HEK293 (cell line): ENCODE data around the gene SAE1.
A peak's percentile ranks its signal among the peaks of the same experiment; 100 is the strongest.

Experiments
- BCL11A ChIP-seq: fragments of 450-650 bp; formaldehyde crosslinking; IDR thresholded peaks from 2 replicates; pipeline ENCODE4 v1.5.1; 2016; ENCODE audit warnings: low read depth, missing biosample characterization, missing genetic modification characterization
- EGR2 ChIP-seq: fragments of 450-650 bp; formaldehyde crosslinking; IDR thresholded peaks from 2 replicates; pipeline ENCODE4 v1.5.1; 2016; ENCODE audit warnings: low read depth, missing biosample characterization, missing genetic modification characterization
- GLIS2 ChIP-seq: fragments of 450-650 bp; formaldehyde crosslinking; IDR thresholded peaks from 2 replicates; pipeline ENCODE4 v1.5.1; 2016; ENCODE audit warnings: missing biosample characterization, missing genetic modification characterization
- HIC1 ChIP-seq: fragments of 450-650 bp; formaldehyde crosslinking; IDR thresholded peaks from 2 replicates; pipeline ENCODE4 v1.5.1; 2016; ENCODE audit warnings: missing biosample characterization, missing genetic modification characterization
- KLF1 ChIP-seq: fragments of 450-650 bp; formaldehyde crosslinking; IDR thresholded peaks from 2 replicates; pipeline ENCODE4 v1.5.1; 2016; ENCODE audit warnings: missing biosample characterization, missing genetic modification characterization
- OVOL3 ChIP-seq: fragments of 450-650 bp; formaldehyde crosslinking; IDR thresholded peaks from 2 replicates; pipeline ENCODE4 v1.5.1; 2016; ENCODE audit warnings: missing biosample characterization, missing genetic modification characterization
- REPIN1 ChIP-seq: fragments of 450-650 bp; formaldehyde crosslinking; IDR thresholded peaks from 2 replicates; pipeline ENCODE4 v1.5.1; 2017; ENCODE audit warnings: missing biosample characterization, missing genetic modification characterization, low read depth
- ZBTB11 ChIP-seq: fragments of 450-650 bp; formaldehyde crosslinking; conservative IDR thresholded peaks from 2 replicates; pipeline ENCODE4 v1.5.1; 2016; ENCODE audit warnings: low read depth, missing biosample characterization, missing genetic modification characterization
- ZBTB20 ChIP-seq: fragments of 450-650 bp; formaldehyde crosslinking; IDR thresholded peaks from 2 replicates; pipeline ENCODE4 v1.5.1; 2016; ENCODE audit warnings: missing biosample characterization, missing genetic modification characterization
- ZEB2 ChIP-seq: fragments of 450-650 bp; formaldehyde crosslinking; IDR thresholded peaks from 2 replicates; pipeline ENCODE4 v1.5.1; 2016; ENCODE audit warnings: missing biosample characterization, missing genetic modification characterization
- ZNF146 ChIP-seq: fragments of 450-650 bp; formaldehyde crosslinking; IDR thresholded peaks from 2 replicates; pipeline ENCODE4 v1.5.1; 2016; ENCODE audit warnings: missing biosample characterization, missing genetic modification characterization
- ZNF157 ChIP-seq: fragments of 450-650 bp; formaldehyde crosslinking; IDR thresholded peaks from 2 replicates; pipeline ENCODE4 v1.5.1; 2016; ENCODE audit warnings: missing biosample characterization, missing genetic modification characterization
- ZNF18 ChIP-seq: fragments of 450-650 bp; formaldehyde crosslinking; IDR thresholded peaks from 2 replicates; pipeline ENCODE4 v1.5.1; 2016; ENCODE audit warnings: missing biosample characterization, missing genetic modification characterization
- ZNF239 ChIP-seq: fragments of 450-650 bp; formaldehyde crosslinking; IDR thresholded peaks from 2 replicates; pipeline ENCODE4 v1.5.1; 2016; ENCODE audit warnings: missing biosample characterization, missing genetic modification characterization
- ZNF248 ChIP-seq: fragments of 450-650 bp; formaldehyde crosslinking; IDR thresholded peaks from 2 replicates; pipeline ENCODE4 v1.5.1; 2017; ENCODE audit warnings: missing biosample characterization, missing genetic modification characterization
- ZNF280C ChIP-seq: fragments of 450-650 bp; formaldehyde crosslinking; IDR thresholded peaks from 2 replicates; pipeline ENCODE4 v1.5.1; 2016; ENCODE audit warnings: missing biosample characterization, missing genetic modification characterization
- ZNF292 ChIP-seq: fragments of 450-650 bp; formaldehyde crosslinking; IDR thresholded peaks from 2 replicates; pipeline ENCODE4 v1.5.1; 2016; ENCODE audit warnings: low read depth, missing biosample characterization, missing genetic modification characterization, borderline replicate concordance
- ZNF394 ChIP-seq: fragments of 450-650 bp; formaldehyde crosslinking; IDR thresholded peaks from 2 replicates; pipeline ENCODE4 v1.5.1; 2016; ENCODE audit warnings: missing biosample characterization, missing genetic modification characterization, mild to moderate bottlenecking, moderate library complexity, borderline replicate concordance
- ZNF416 ChIP-seq: fragments of 450-650 bp; formaldehyde crosslinking; IDR thresholded peaks from 2 replicates; pipeline ENCODE4 v1.5.1; 2016; ENCODE audit warnings: missing biosample characterization, missing genetic modification characterization
- ZNF501 ChIP-seq: fragments of 450-650 bp; formaldehyde crosslinking; IDR thresholded peaks from 2 replicates; pipeline ENCODE4 v1.5.1; 2016; ENCODE audit warnings: missing biosample characterization, missing genetic modification characterization
- ZNF529 ChIP-seq: fragments of 450-650 bp; formaldehyde crosslinking; IDR thresholded peaks from 2 replicates; pipeline ENCODE4 v1.5.1; 2017; ENCODE audit warnings: missing genetic modification characterization, missing biosample characterization; ENCODE audit not compliant: insufficient replicate concordance
- ZNF626 ChIP-seq: fragments of 450-650 bp; sonication (Bioruptor Pico); formaldehyde crosslinking; IDR thresholded peaks from 2 replicates; pipeline ENCODE4 v1.5.1; 2018; ENCODE audit warnings: missing biosample characterization, missing genetic modification characterization, inconsistent platforms
- ZNF639 ChIP-seq: fragments of 450-650 bp; formaldehyde crosslinking; IDR thresholded peaks from 2 replicates; pipeline ENCODE4 v1.5.1; 2016; ENCODE audit warnings: missing biosample characterization, missing genetic modification characterization
- ZNF658 ChIP-seq: fragments of 450-650 bp; formaldehyde crosslinking; IDR thresholded peaks from 2 replicates; pipeline ENCODE4; 2016; ENCODE audit warnings: missing biosample characterization, missing genetic modification characterization
- ZNF792 ChIP-seq: fragments of 450-650 bp; formaldehyde crosslinking; IDR thresholded peaks from 2 replicates; pipeline ENCODE4 v1.5.1; 2016; ENCODE audit warnings: missing biosample characterization, missing genetic modification characterization
- ZNF843 ChIP-seq: fragments of 450-650 bp; formaldehyde crosslinking; IDR thresholded peaks from 2 replicates; pipeline ENCODE4 v1.5.1; 2016; ENCODE audit warnings: missing biosample characterization, missing genetic modification characterization

Gene SAE1

GRCh38 chr19:47226426-47227351 lies 96.1 kb downstream of the SAE1 start (continued):
- TF ChIP-seq HIC1 (tag by site-specific recombination) (no peak; the same call in 1 of the 2 replicates), ZNF146 (no peak), ZNF394 (tag by site-specific recombination) (peak; percentile 73), ZBTB11 (tag by site-specific recombination) (peak; percentile 44; the same call in 1 of the 2 replicates), BCL11A (tag by site-specific recombination) (peak; percentile 47; the same call in 1 of the 2 replicates), KLF1 (peak; percentile 77), ZNF658 (0 out of 2 replicates have a peak, but pooled peaks have one; percentile 56), ZNF843 (tag by site-specific recombination) (peak; percentile 64), GLIS2 (tag by site-specific recombination) (peak; percentile 97), ZNF280C (no peak), ZNF239 (tag by site-specific recombination) (0 out of 2 replicates have a peak, but pooled peaks have one; percentile 40), ZNF639 (tag by site-specific recombination) (0 out of 2 replicates have a peak, but pooled peaks have one; percentile 24), ZNF626 (no peak), ZNF529 (tag by site-specific recombination) (no peak), EGR2 (tag by site-specific recombination) (peak; percentile 77), ZNF248 (no peak), OVOL3 (tag by site-specific recombination) (no peak), ZEB2 (tag by site-specific recombination) (peak; percentile 57), REPIN1 (no peak), ZNF501 (0 out of 2 replicates have a peak, but pooled peaks have one; percentile 28), ZNF792 (tag by site-specific recombination) (0 out of 2 replicates have a peak, but pooled peaks have one; percentile 35), ZNF416 (tag by site-specific recombination) (0 out of 2 replicates have a peak, but pooled peaks have one; percentile 23), ZBTB20 (tag by site-specific recombination) (peak; percentile 93), ZNF18 (tag by site-specific recombination) (no peak), ZNF292 (tag by site-specific recombination) (no peak), ZNF157 (tag by site-specific recombination) (no peak)
